Subcutaneous abdominal adipose tissue (tissue), 5 donors: Measurements from ENCODE around the gene DNAJB14.

ENCODE experiments used
- H3K27ac ChIP-seq: one replicate; pipeline ENCODE4 v1.7.0; 2013; ENCODE audit warnings: low read depth, mild to moderate bottlenecking, inconsistent platforms, low read length, moderate library complexity
- H3K27me3 ChIP-seq, 5 donors: one replicate each; pipeline ENCODE4 v1.7.0; 2013; ENCODE audit warnings: low read length in 5 of 5, inconsistent platforms in 1 of 5; ENCODE audit not compliant: control insufficient read depth in 5 of 5, insufficient read depth in 4 of 5
- H3K36me3 ChIP-seq, 5 donors: one replicate each; pipeline ENCODE4 v1.7.0; 2013; ENCODE audit warnings: low read length in 5 of 5; ENCODE audit not compliant: control insufficient read depth in 5 of 5, insufficient read depth in 5 of 5
- H3K4me1 ChIP-seq, 5 donors: one replicate each; pipeline ENCODE4 v1.7.0; 2013; ENCODE audit warnings: low read length in 5 of 5, mild to moderate bottlenecking in 3 of 5, moderate library complexity in 1 of 5; ENCODE audit not compliant: control insufficient read depth in 5 of 5, insufficient read depth in 5 of 5
- H3K4me3 ChIP-seq, 5 donors: one replicate each; pipeline ENCODE4 v1.7.0; 2013; ENCODE audit warnings: low read length in 5 of 5, low read depth in 1 of 5
- H3K9ac ChIP-seq, 5 donors: one replicate each; pipeline ENCODE4 v1.7.0; 2013; ENCODE audit warnings: low read length in 5 of 5, mild to moderate bottlenecking in 4 of 5, moderate library complexity in 3 of 5
- H3K9me3 ChIP-seq, 5 donors: one replicate each; pipeline ENCODE4 v1.7.0; 2013; ENCODE audit warnings: low read length in 5 of 5; ENCODE audit not compliant: control insufficient read depth in 5 of 5
- donor health status: healthy.
- donor health status: healthy.
- donor health status: healthy.
- donor health status: healthy.
- donor health status: healthy.

Gene DNAJB14

DNA sequence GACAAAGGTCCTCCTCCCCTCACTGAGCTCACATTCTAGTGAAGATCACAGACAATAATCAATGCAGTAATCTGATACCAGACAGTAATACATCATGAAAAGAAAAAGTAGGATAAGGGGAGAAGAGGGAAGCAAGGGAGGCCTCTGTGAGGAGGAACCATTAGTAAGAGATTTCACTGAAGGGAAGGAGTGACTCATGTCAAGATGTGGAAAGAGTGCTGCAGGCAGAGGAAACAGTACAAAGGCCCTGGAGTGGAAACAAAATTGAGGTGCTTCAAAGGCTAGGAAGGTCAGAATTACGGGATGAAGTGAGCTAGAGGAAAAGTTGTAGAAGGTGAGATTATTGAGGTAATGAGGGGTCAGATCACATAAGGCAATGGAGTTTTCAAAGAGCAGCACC is 90.3 kb downstream of the DNAJB14 start:
- Histone ChIP-seq H3K36me3 (peaks cover 0 to 2% (median 0%) of the 10 kb centered on the region in 5 donors), H3K9ac (no peak overlapping the region), H3K4me3 (no peak overlapping the region), H3K27me3 (peaks cover 0 to 3% (median 0%) of the 10 kb centered on the region in 5 donors), H3K9me3 (no peaks in the 10 kb centered on the region), H3K27ac (no peak overlapping the region), H3K4me1 (peaks cover 0 to 10% (median 6%) of the 10 kb centered on the region in 5 donors)

DNA sequence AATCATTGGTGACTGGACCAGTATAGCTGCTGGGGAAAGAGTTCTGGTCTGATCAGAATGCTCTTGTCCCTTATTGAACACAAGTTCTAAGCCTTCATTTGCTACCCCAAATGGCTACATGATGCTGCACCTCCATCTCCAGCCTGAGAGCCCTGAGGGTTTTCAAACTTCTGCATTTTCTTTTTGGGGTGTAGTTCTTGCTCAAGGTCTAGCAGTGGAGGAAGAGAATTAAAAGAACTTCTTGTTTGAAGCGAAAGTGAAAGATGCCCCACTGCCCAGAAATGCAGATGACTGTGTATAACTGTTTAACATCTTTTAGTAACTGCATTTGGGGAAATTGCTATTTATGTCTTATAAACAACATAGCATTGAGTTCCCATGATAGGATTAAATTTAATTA is 90.7 kb downstream of the DNAJB14 start:
- Histone ChIP-seq H3K9me3 (no peaks in the 10 kb centered on the region), H3K4me3 (no peak overlapping the region), H3K36me3 (peaks cover 0 to 2% (median 0%) of the 10 kb centered on the region in 5 donors), H3K27ac (no peak overlapping the region), H3K27me3 (peaks cover 0 to 3% (median 0%) of the 10 kb centered on the region in 5 donors), H3K4me1 (peaks cover 0 to 10% (median 6%) of the 10 kb centered on the region in 5 donors), H3K9ac (no peak overlapping the region)

DNA sequence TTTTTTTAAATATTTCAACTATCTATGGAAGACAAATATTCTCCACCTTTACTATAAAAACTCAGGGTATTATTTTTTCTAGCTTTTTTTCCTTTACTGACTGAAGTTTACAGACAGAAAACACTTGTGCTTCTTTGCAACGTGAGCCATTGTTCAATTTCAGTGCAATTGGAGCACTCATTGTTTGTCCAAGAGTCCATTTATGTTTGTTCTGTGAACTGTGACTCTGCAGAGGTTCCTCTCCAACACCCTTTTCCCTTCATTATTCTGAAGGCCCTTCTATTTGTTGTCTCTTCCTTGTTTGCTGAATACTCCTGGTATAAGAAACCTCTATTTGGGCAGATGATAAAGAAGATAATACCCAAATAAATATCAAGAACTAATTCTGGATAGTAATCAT is 92.4 kb downstream of the DNAJB14 start:
- Histone ChIP-seq H3K27me3 (no peaks in the 10 kb centered on the region), H3K27ac (no peak overlapping the region), H3K36me3 (no peaks in the 10 kb centered on the region), H3K9me3 (no peaks in the 10 kb centered on the region), H3K4me3 (no peak overlapping the region), H3K4me1 (peaks cover 0 to 10% (median 6%) of the 10 kb centered on the region in 5 donors), H3K9ac (no peak overlapping the region)

DNA sequence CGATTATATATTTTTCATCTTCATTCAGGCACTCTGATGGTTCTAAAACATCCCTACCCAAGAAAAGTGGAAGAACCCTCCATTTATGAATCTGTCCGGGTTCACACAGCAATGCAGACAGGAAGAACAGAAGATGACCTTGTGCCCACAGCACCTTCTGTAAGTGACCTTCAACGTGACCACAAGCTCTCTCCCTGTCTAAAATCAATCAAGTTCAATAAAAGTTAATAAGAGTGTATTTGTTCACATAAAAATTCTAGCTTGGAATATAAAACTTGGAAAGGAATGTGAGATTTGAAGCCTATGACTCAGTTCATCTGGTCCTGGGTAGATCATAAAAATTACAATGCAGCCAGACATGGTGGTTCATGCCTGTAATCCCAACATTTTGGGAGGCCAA is 93.2 kb downstream of the DNAJB14 start:
- no peaks in the 10 kb centered on the region for H3K27me3 ChIP-seq
- H3K4me1 ChIP-seq, result peaks cover 0 to 10% (median 6%) of the 10 kb centered on the region in 5 donors
- H3K9me3 ChIP-seq, result no peaks in the 10 kb centered on the region
- no peak overlapping the region for H3K4me3 ChIP-seq
- H3K36me3 ChIP-seq, result no peaks in the 10 kb centered on the region
- no peak overlapping the region for H3K9ac ChIP-seq
- no peak overlapping the region for H3K27ac ChIP-seq

DNA sequence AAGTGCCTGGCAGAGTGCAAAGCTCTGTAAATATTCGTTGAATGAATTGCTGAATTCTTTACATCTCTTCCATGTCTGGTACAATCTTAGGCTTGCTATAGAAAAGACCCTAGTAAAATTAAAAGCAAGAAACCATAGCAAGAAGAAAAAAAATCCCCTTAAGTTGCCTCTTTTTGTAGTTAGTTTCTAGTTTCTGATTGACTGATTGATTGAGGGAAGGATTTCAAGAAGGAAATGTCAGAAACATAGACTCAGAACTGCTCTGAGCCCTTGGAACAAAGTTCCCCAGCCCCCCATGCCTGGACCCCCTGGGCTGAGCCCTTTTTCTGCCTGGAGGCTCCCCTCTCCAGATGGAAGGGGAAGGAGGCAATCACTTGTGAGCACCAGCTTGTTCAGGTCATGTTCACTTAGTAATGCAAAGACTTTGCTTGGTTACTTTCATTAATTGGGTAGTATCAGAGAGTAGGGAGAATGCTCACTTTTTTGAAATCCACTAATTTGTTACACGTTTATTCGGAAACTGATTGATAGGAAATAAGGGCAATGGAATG is 94.1 kb downstream of the DNAJB14 start:
- H3K4me3 ChIP-seq, result no peak overlapping the region
- H3K4me1 ChIP-seq, result peaks cover 0 to 10% (median 6%) of the 10 kb centered on the region in 5 donors
- H3K9me3 ChIP-seq, result no peaks in the 10 kb centered on the region
- H3K27ac ChIP-seq, result no peak overlapping the region
- no peak overlapping the region for H3K9ac ChIP-seq
- H3K27me3 ChIP-seq, result no peaks in the 10 kb centered on the region
- H3K36me3 ChIP-seq, result no peaks in the 10 kb centered on the region

DNA sequence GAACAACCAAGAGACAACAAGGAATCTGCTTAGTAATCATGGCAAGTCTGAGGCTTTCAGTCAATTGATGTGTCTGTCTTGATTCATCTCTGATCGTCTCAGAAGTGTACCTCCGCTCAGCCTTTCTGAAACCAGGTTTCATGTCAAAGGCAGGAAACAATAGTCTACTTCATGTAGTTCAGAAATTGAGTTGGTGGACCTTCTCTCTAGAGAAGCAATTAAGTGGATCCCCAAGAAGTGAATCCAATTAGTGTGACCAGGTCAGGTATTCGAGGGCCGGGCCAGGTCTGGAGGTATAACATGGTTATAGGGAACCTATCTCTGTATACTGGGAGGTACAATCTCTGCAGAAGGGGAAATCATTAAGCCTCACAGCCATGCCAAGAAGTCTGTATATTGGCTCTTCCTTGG is 97.8 kb downstream of the DNAJB14 start:
- peaks cover 0 to 2% (median 0%) of the 10 kb centered on the region in 5 donors for H3K9me3 ChIP-seq
- no peak overlapping the region for H3K4me3 ChIP-seq
- no peaks in the 10 kb centered on the region for H3K27me3 ChIP-seq
- no peak overlapping the region for H3K9ac ChIP-seq
- peaks cover 0 to 2% (median 0%) of the 10 kb centered on the region in 5 donors for H3K4me1 ChIP-seq
- H3K27ac ChIP-seq, result no peak overlapping the region
- H3K36me3 ChIP-seq, result no peaks in the 10 kb centered on the region

DNA sequence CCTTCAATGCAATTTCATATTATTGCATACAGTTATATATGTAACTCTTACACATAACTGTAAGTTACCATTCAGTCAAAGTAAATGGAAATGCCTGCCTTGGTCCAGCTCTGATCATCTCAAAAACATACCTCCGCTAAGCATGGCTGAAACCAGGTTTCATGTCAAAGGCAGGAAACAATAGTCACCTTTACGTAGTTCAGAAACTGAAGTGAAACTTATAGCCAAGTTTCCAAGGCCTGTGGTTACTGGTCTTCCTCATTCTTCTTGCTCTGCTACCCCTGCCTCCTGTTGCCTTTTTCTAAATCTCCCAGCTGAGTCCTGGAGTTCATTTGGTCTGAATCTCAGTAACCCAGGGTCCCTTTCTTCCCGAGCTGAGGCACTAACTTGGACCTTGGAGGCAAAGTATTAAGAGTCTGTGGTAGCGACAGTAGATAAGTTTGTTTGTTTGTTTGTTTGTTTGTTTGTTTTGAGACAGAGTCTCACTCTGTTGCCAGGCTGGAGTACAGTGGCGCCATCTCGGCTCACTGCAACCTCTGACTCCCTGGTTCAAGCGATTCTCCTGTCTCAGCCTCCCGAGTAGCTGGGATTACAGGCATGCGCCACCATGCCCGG is 98.9 kb downstream of the DNAJB14 start:
- Histone ChIP-seq H3K9me3 (peaks cover 0 to 2% (median 0%) of the 10 kb centered on the region in 5 donors), H3K9ac (no peak overlapping the region), H3K4me1 (peaks cover 0 to 2% (median 0%) of the 10 kb centered on the region in 5 donors), H3K36me3 (no peaks in the 10 kb centered on the region), H3K27ac (no peak overlapping the region), H3K27me3 (no peaks in the 10 kb centered on the region), H3K4me3 (no peak overlapping the region)

DNA sequence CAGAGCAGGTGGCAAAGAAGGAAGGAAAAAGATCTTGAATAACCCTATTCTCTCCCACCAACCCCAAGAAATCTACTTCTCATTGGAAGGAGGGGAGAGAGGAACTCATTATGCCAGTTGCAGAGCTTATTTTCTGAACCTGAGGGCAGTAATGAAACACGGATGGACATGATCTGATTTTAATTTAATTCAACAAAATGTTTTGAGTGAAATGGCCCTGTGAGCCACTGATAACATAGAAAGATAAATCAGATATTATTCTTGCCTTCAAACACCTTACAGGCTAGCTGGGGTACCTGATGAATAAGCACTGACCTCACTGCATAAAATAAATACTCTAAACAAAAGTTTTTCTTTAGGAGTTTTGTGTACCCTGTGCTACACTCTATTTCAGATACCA is 99.5 kb downstream of the DNAJB14 start:
- H3K9me3 ChIP-seq, result peaks cover 0 to 2% (median 0%) of the 10 kb centered on the region in 5 donors
- no peaks in the 10 kb centered on the region for H3K36me3 ChIP-seq
- no peak overlapping the region for H3K9ac ChIP-seq
- H3K27me3 ChIP-seq, result no peaks in the 10 kb centered on the region
- no peak overlapping the region for H3K4me3 ChIP-seq
- no peak overlapping the region for H3K27ac ChIP-seq
- peaks cover 0 to 2% (median 0%) of the 10 kb centered on the region in 5 donors for H3K4me1 ChIP-seq
